HepG2 (cell line): ENCODE measurements around the gene STK4. TPM values are rescaled to one million over a fixed set of nuclear protein-coding genes. Genes with fewer than 3 reads are reported as not detected.
A peak's percentile ranks its signal among the peaks of the same experiment; 100 is the strongest.

Experiments
- ARHGAP35 ChIP-seq: sonication (generic); formaldehyde crosslinking; IDR thresholded peaks from 2 replicates; pipeline ENCODE4 v1.9.0; 2022; ENCODE audit warnings: mild to moderate bottlenecking, inconsistent platforms, moderate library complexity, missing genetic modification reagents, borderline replicate concordance
- BCL3 ChIP-seq: sonication (generic); formaldehyde crosslinking; IDR thresholded peaks from 2 replicates; pipeline ENCODE4 v1.5.1; 2020; ENCODE audit warnings: mild to moderate bottlenecking, missing genetic modification reagents, moderate library complexity
- FOXA3 ChIP-seq: IDR thresholded peaks from 2 replicates; pipeline ENCODE4 v1.6.1; 2016; ENCODE audit warnings: missing genetic modification reagents, missing compliant biosample characterization
- JARID2 ChIP-seq: sonication (generic); formaldehyde crosslinking; IDR thresholded peaks from 2 replicates; pipeline ENCODE4 v1.8.1; 2023; ENCODE audit warnings: missing genetic modification reagents, inconsistent platforms; ENCODE audit not compliant: insufficient replicate concordance
- SMAD9 ChIP-seq: sonication (generic); formaldehyde crosslinking; IDR thresholded peaks from 2 replicates; pipeline ENCODE4 v1.5.1; 2020; ENCODE audit warnings: mild to moderate bottlenecking, missing genetic modification reagents
- SNRNP70 ChIP-seq: fragments of 200-400 bp; formaldehyde crosslinking; IDR thresholded peaks from 2 replicates; pipeline ENCODE4 v1.6.1; 2017; ENCODE audit warnings: mild to moderate bottlenecking, low read depth, low read length, moderate library complexity
- TGIF2 ChIP-seq: IDR thresholded peaks from 2 replicates; pipeline ENCODE4 v1.6.1; 2016; ENCODE audit warnings: control low read depth, missing compliant biosample characterization
- ZFX ChIP-seq: sonication (generic); formaldehyde crosslinking; IDR thresholded peaks from 2 replicates; pipeline ENCODE4 v1.4.0; 2020; ENCODE audit warnings: mild to moderate bottlenecking, low read depth, missing genetic modification reagents, moderate library complexity
- ZHX1 ChIP-seq: sonication (generic); formaldehyde crosslinking; IDR thresholded peaks from 2 replicates; pipeline ENCODE4 v1.8.1; 2022; ENCODE audit warnings: low read depth, mild to moderate bottlenecking, missing genetic modification reagents
- ZNF225 ChIP-seq: sonication (generic); formaldehyde crosslinking; IDR thresholded peaks from 2 replicates; pipeline ENCODE4 v1.4.0; 2020; ENCODE audit warnings: mild to moderate bottlenecking, missing genetic modification reagents
- ZNF260 ChIP-seq: sonication (generic); formaldehyde crosslinking; IDR thresholded peaks from 2 replicates; pipeline ENCODE4 v1.4.0; 2020; ENCODE audit warnings: missing genetic modification reagents, low read depth, mild to moderate bottlenecking, borderline replicate concordance
- ZNF33A ChIP-seq: sonication (generic); formaldehyde crosslinking; IDR thresholded peaks from 2 replicates; pipeline ENCODE4 v1.5.1; 2020; ENCODE audit warnings: missing genetic modification reagents, mild to moderate bottlenecking, moderate library complexity, borderline replicate concordance
- ZNF451 ChIP-seq: sonication (generic); formaldehyde crosslinking; IDR thresholded peaks from 2 replicates; pipeline ENCODE4 v1.5.0; 2020; ENCODE audit warnings: mild to moderate bottlenecking, missing genetic modification reagents
- ZNF781 ChIP-seq: sonication (generic); formaldehyde crosslinking; IDR thresholded peaks from 2 replicates; pipeline ENCODE4 v1.5.1; 2020; ENCODE audit warnings: borderline replicate concordance, mild to moderate bottlenecking, missing genetic modification reagents; ENCODE audit errors: not compliant biosample characterization
- ZNF788 ChIP-seq: sonication (generic); formaldehyde crosslinking; IDR thresholded peaks from 2 replicates; pipeline ENCODE4 v1.5.0; 2020; ENCODE audit warnings: mild to moderate bottlenecking, missing genetic modification reagents, borderline replicate concordance
- polyA plus RNA-seq, 8 experiments: library from polyadenylated mRNA; depleted of rRNA in 3 of 8; stranded (reverse) in 7 of 8; unstranded in 1 of 8; fragments of >200 nt; fragmentation: Illumina TruSeq in 4 of 8; extraction: Trizol in 4 of 8; gene quantifications; 2 replicates each; pipeline versions ENCODE4 v1.2.1 to v1.2.3, GENCODE V29; 2011 to 2016; ENCODE audit warnings: low read depth in 4 of 8, missing spikeins in 1 of 8, mixed read lengths in 1 of 8; ENCODE audit not compliant: insufficient read depth in 1 of 8
- total RNA-seq, 5 experiments: library from RNA; depleted of rRNA; stranded (reverse); fragments of >200 nt; fragmentation: Illumina TruSeq; extraction: Trizol; gene quantifications; 2 replicates each; pipeline ENCODE4 v1.2.3, GENCODE V29; 2016; ENCODE audit warnings: low read depth in 1 of 5
- TF ChIP-seq, protein P1 (sequence below): sonication (generic); formaldehyde crosslinking; IDR thresholded peaks from 2 replicates; pipeline ENCODE4 v1.4.0; 2020; ENCODE audit warnings: mild to moderate bottlenecking, missing genetic modification reagents
- TF ChIP-seq, protein P2 (sequence below): sonication (generic); formaldehyde crosslinking; IDR thresholded peaks from 2 replicates; pipeline ENCODE4 v1.9.0; 2021; ENCODE audit warnings: missing genetic modification reagents, mild to moderate bottlenecking, borderline replicate concordance
- TF ChIP-seq, protein P3 (sequence below): sonication (generic); formaldehyde crosslinking; IDR thresholded peaks from 2 replicates; pipeline ENCODE4 v1.4.0; 2020; ENCODE audit warnings: mild to moderate bottlenecking, missing genetic modification reagents, borderline replicate concordance

Gene STK4
- total and polyA plus RNA-seq, 2 of the 13 experiments (the other 11 are each of a cell fraction or from before 2014, with no cell fraction given): 25.6 to 38.3 TPM

DNA sequence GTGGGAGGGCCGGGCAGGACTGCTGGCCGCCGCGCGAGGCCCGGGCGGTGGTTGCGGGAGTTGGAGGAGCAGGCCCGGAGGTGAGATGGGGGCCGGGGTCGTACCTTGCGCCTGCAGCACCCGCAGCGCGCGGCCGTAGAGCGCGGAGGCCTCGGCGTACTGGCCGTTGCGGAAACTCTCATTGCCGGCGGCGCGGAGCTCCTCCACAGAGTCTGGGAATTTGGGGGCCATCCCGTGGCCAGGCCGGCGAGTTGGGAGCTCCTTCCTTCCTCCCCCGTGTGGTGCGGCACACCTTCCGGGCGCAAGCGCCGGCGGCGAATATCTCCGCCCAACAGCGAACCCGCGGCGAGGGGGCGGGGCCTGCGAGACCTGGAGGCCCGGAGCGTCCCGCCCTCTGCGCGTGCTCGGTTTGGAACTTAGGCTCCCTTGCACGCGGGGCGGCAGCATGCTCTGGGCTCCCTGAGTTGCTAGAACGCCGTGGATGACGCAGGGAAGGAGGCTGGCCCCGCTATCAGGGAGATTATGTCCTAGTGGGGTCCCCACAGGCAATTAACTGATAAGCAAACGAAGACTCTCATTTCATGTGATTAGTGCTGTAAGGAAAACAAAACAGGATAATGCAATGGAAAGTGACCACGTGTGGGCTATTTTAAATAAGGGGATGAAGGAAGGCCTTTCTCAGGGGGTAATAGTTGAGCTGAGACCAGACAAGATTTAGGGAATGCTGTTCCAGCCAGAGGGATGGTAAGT lies 6.0 kb upstream of the STK4 start, which contains the start of gene TOMM34 (continued):
- TF ChIP-seq SNRNP70 (no peak), ARHGAP35 (CRISPR knock-in tag) (peak; percentile 96; the same call in 1 of the 2 replicates), ZFX (CRISPR knock-in tag) (peak; percentile 99), ZNF451 (CRISPR knock-in tag) (peak; percentile 89; the same call in 1 of the 2 replicates), SMAD9 (CRISPR knock-in tag) (peak; percentile 92), TGIF2 (CRISPR knock-in tag) (peak; percentile 84; the same call in 1 of the 2 replicates), ZNF788 (CRISPR knock-in tag) (peak; percentile 81; the same call in 1 of the 2 replicates), JARID2 (CRISPR knock-in tag) (peak; percentile 97), ZNF260 (CRISPR knock-in tag) (no peak), ZNF225 (CRISPR knock-in tag) (peak; percentile 94), ZNF33A (CRISPR knock-in tag) (peak; percentile 89; the same call in 1 of the 2 replicates), ZHX1 (peak; percentile 91), FOXA3 (CRISPR knock-in tag) (peak; percentile 67; the same call in 1 of the 2 replicates), ZNF781 (CRISPR knock-in tag) (peak; percentile 98), BCL3 (CRISPR knock-in tag) (peak; percentile 97)
- TF ChIP-seq, protein P1, sequence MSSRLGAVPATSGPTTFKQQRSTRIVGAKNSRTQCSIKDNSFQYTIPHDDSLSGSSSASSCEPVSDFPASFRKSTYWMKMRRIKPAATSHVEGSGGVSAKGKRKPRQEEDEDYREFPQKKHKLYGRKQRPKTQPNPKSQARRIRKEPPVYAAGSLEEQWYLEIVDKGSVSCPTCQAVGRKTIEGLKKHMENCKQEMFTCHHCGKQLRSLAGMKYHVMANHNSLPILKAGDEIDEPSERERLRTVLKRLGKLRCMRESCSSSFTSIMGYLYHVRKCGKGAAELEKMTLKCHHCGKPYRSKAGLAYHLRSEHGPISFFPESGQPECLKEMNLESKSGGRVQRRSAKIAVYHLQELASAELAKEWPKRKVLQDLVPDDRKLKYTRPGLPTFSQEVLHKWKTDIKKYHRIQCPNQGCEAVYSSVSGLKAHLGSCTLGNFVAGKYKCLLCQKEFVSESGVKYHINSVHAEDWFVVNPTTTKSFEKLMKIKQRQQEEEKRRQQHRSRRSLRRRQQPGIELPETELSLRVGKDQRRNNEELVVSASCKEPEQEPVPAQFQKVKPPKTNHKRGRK (CRISPR knock-in tag): peak; percentile 86; the same call in 1 of the 2 replicates
- TF ChIP-seq, protein P2, sequence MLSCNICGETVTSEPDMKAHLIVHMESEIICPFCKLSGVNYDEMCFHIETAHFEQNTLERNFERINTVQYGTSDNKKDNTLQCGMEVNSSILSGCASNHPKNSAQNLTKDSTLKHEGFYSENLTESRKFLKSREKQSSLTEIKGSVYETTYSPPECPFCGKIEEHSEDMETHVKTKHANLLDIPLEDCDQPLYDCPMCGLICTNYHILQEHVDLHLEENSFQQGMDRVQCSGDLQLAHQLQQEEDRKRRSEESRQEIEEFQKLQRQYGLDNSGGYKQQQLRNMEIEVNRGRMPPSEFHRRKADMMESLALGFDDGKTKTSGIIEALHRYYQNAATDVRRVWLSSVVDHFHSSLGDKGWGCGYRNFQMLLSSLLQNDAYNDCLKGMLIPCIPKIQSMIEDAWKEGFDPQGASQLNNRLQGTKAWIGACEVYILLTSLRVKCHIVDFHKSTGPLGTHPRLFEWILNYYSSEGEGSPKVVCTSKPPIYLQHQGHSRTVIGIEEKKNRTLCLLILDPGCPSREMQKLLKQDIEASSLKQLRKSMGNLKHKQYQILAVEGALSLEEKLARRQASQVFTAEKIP (CRISPR knock-in tag): no peak
- TF ChIP-seq, protein P3, sequence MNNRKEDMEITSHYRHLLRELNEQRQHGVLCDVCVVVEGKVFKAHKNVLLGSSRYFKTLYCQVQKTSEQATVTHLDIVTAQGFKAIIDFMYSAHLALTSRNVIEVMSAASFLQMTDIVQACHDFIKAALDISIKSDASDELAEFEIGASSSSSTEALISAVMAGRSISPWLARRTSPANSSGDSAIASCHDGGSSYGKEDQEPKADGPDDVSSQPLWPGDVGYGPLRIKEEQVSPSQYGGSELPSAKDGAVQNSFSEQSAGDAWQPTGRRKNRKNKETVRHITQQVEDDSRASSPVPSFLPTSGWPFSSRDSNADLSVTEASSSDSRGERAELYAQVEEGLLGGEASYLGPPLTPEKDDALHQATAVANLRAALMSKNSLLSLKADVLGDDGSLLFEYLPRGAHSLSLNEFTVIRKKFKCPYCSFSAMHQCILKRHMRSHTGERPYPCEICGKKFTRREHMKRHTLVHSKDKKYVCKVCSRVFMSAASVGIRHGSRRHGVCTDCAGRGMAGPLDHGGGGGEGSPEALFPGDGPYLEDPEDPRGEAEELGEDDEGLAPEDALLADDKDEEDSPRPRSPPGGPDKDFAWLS (CRISPR knock-in tag): peak; percentile 49; the same call in 1 of the 2 replicates
